Jurkat, Clone E6-1 (cell line): ENCODE data around the gene MAP3K8.

ENCODE experiments used
- DNase-seq: peaks from one replicate; pipeline ENCODE4 v3.0.0-alpha.2; 2011; ENCODE audit warnings: low read depth, low spot score
- H3K4me3 ChIP-seq: 2 replicates; pipeline ENCODE4 v1.5.1; 2011; ENCODE audit warnings: mild to moderate bottlenecking, low read length, control low read depth, moderate library complexity

MAP3K8 gene

GRCh38 chr10:30505543-30506298 is 71.7 kb downstream of the MAP3K8 start:
- H3K4me3 ChIP-seq = no peak overlapping the region
- DNase-seq = no peak

DNA sequence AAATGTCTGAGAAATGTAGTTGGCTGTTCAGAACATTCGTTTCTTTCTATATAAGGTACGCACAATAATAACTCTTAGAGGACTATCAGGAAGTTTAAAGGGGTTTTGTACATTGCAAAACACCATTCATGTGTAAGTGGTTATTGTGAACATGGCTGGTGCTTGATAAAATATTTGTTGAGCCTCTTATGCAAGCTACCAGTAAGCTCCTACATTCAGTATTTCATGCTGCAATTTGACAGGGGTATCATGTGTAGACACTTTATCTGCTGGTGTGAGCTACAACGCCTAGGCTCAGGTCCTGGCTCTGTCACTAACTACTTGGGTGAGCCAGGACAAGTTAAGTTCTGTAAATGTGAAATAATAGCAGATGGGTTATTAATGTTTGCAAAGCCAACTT is 75.5 kb downstream of the MAP3K8 start:
- H3K4me3 ChIP-seq = no peak overlapping the region
- DNase-seq = no peak

DNA sequence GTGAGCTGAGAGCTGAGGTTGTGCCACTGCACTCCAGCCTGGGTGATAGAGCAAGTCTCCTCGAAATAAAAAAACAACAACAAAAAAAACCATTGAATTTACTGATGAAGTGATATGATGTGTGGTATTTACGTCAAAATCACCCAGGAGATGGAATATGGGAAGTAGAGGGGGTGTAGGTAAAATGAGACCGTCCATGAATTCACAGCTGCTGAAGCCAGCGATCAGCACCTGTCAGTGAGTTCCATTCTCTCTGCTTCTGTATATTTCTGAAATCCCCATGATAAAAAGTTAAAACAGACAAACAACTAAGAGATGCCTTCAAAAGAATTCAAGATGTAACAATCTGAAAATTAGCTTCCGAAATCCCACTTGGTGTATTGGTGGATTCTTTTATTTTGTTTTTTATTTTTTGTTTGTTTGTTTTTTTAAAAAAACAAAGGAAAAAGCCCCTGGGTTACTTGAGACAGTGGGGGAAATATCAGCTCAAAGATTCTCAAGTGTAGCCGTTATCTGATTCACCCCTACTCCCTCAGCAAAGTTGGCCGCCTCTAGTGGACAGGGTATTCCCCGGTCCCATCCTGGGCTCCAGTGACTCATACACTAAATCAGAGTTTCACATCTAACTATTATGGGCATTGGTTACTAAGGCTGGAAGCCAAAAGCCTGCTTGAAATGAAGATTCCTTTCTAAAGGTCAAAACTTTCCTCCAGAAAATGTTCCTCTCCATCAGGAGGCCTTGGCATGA is 76.4 kb downstream of the MAP3K8 start:
- DNase-seq = no peak
- H3K4me3 ChIP-seq = no peak overlapping the region

- no peak for DNase-seq
- no peak overlapping the region for H3K4me3 ChIP-seq
Measured at GRCh38 chr10:30510932-30511700, 77.1 kb downstream of the MAP3K8 start.
